Measurements from ENCODE around the gene LMLN.
"Not testable (repeated sequence)": the region's sequence is repeated elsewhere in the genome, so short reads cannot be mapped to it uniquely, and the experiment has no call there.

LMLN gene

DNA sequence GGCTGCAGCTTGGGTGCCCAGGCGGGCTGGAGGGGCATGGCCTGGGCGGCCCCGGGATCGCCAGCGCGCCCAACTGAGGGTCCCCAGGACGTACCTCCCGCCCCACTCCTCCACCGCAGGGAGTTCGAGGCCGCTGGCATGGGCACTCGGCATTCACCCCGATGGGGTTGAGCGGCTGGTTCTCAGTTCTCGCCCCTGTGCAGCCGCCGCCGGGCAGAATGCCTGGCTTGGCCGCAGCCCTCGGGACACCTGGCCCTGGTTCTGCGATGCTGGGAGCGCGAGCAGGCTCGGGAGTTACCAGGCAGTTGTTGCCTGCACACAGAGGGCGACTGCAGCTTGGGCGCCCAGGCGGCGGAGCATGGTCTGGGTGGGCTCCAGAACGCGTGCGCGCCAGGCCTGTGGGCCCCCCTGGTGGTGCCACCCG lies 121.4 kb downstream of the LMLN start:
- no peak for DNase-seq

GRCh38 chr3:198082226-198082625 lies 122.2 kb downstream of the LMLN start:
- not testable (repeated sequence) for DNase-seq

DNA sequence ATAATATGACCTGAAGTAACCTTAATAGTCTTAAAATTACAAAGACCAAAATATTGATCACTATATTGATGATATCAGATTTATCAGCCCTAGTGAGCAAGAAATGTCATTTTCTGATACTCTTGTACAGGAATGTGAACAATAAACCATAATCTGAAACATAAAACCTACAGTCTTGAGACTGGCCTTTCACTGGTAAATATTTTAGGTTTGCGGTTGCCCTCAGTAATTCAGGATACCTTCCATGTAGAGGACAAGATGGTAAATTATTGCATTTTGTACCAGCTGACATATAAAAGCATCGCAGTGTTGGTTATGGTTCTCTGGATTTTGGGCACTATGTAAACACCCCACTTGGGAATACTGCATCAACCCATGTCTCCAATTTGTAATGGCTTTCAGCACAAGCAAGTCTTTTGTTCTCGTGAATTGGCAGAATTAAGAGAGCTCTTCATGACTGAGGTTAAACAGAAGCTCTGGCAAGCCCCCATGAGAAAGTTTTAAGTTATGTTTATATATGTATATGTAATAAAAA lies 128.5 kb downstream of the LMLN start:
- no peak for DNase-seq

DNA sequence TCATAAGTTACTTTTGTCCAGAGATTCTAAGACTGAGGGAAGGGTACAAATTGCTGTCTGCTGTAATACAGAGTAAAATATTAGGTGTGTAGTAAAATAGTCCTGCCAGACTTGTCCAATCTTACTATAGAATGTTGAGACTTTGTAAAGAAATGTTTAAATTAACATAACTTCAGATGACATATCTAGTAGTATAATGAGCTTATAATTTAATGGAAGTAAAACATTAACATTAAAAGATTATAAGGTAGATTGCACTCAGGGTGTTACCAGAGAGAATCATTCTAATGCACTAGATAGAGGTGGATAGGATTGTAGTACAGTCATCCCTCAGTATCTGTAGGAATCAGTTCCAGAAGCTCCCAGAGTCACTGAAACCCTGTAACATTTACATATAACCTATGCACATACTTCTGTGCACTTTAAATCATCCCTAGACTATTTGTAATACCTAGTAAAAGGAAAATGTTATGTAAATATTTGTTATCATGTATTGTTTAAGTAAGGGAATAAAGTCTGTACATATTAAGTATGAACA lies 130.8 kb downstream of the LMLN start:
- DNase-seq: no peak

DNA sequence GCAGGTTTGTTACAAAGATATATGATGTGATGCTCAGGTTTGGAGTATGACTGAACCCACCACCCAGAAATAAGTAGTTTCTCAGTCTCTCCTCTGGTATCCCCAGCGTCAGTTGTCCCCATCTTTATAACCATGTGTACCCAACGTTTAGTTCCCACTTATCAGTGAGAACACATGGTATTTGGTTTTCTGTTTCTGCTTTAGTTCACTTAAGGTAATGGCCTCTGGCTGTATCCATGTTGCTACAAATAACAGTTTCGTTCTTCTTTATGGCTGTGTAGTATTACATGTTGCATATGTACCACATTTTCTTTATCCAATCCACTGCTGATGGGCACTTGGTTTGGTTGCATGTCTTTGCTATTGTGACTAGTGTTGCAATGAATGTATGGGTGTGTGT lies 132.3 kb downstream of the LMLN start:
- no peak for DNase-seq

- no peak for DNase-seq
Measured at GRCh38 chr3:198093112-198093679, 133.2 kb downstream of the LMLN start.

Data from activated naive CD4-positive, alpha-beta T cell treated with Interleukin-2 at 50 U/mL for 16 hours (primary cell).